HG03575 (cell line): ENCODE data around the gene MGMT.

Experiments used
- ATAC-seq: cut with Tn5 transposase; IDR thresholded peaks from one replicate; pipeline ENCODE4 v1.9.1; 2021; ENCODE audit not compliant: unreplicated experiment, insufficient number of reproducible peaks, low FRiP score; ENCODE audit errors: extremely low read depth

MGMT gene

GRCh38 chr10:129784291-129784690, 317.2 kb downstream of the MGMT start:
- no peak for ATAC-seq

- no peak for ATAC-seq
Observed at GRCh38 chr10:129784891-129785290, 317.9 kb downstream of the MGMT start.

- ATAC-seq: no peak
Observed at GRCh38 chr10:129785536-129785981, 318.5 kb downstream of the MGMT start.

- ATAC-seq: no peak
Observed at GRCh38 chr10:129786216-129786615, 319.2 kb downstream of the MGMT start.

- ATAC-seq: no peak
Observed at GRCh38 chr10:129787557-129787956, 320.5 kb downstream of the MGMT start.

GRCh38 chr10:129788215-129788614, 321.2 kb downstream of the MGMT start:
- no peak for ATAC-seq

- no peak for ATAC-seq
Observed at GRCh38 chr10:129790715-129791446, 323.8 kb downstream of the MGMT start.

- no peak for ATAC-seq
Observed at GRCh38 chr10:129792141-129792540, 325.1 kb downstream of the MGMT start.

GRCh38 chr10:129792864-129793263, 325.8 kb downstream of the MGMT start:
- no peak for ATAC-seq

GRCh38 chr10:129793479-129793878, 326.4 kb downstream of the MGMT start:
- no peak for ATAC-seq

GRCh38 chr10:129793996-129794395, 327.0 kb downstream of the MGMT start:
- no peak for ATAC-seq

- ATAC-seq: no peak
Observed at GRCh38 chr10:129796710-129797420, 329.8 kb downstream of the MGMT start.

- no peak for ATAC-seq
Observed at GRCh38 chr10:129799942-129800341, 332.9 kb downstream of the MGMT start.

GRCh38 chr10:129800796-129801340, 333.8 kb downstream of the MGMT start:
- ATAC-seq: no peak

- no peak for ATAC-seq
Observed at GRCh38 chr10:129807211-129807610, 340.2 kb downstream of the MGMT start.

GRCh38 chr10:129808092-129808983, 341.3 kb downstream of the MGMT start:
- ATAC-seq: no peak

- ATAC-seq: no peak
Observed at GRCh38 chr10:129809431-129809830, 342.4 kb downstream of the MGMT start.

GRCh38 chr10:129809841-129810240, 342.8 kb downstream of the MGMT start:
- no peak for ATAC-seq

GRCh38 chr10:129811208-129811607, 344.2 kb downstream of the MGMT start:
- ATAC-seq: no peak
